GM11168 (cell line): ENCODE measurements around the gene XRCC6.
"Not testable (repeated sequence)": the region's sequence is repeated elsewhere in the genome, so short reads cannot be mapped to it uniquely, and the experiment has no call there.

Experiments
- in situ Hi-C: fragments of 300-500 bp; cut with MboI; formaldehyde crosslinking; loops from one replicate; pipeline ENCODE4 v1.12.0; 2022; ENCODE audit warnings: low sequenced_read_pairs; ENCODE audit not compliant: unreplicated experiment

XRCC6 gene

DNA sequence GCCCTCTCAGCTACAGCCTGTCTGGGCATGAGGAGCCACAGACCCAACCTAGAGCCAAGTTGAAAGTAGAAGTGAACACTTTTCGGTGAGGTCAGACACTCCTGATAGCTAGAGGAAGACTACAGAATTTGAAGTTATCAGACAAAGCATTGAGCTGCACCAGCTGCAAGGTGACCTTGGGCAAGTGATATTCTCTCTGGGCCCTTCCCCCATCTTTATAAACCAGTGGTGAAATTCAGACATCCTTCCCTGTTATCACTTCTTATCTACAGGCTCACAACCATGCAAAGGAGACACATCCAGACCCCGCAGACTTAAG, 23.5 kb upstream of the XRCC6 start:
- in situ Hi-C loops: no loop called here

DNA sequence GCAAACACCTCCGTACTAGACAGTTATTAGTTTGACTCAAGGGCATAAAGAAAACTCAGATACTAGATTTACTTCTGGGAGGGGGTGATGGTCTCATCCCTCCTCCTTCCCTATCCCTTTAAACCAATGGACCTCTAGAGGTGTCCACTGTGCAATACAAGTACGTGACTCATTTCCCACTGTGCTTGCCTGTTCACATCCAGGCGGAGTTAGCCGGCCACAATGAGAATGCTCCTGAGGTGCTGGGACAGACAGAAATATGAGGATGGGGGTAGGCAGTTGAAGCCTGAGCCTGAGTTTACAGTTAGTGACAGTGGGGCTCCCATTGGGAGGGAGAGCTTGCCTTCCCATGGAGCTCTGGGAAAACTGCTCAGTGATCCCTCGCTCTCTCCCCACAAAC, 23.0 kb upstream of the XRCC6 start:
- in situ Hi-C loops: no loop called here

DNA sequence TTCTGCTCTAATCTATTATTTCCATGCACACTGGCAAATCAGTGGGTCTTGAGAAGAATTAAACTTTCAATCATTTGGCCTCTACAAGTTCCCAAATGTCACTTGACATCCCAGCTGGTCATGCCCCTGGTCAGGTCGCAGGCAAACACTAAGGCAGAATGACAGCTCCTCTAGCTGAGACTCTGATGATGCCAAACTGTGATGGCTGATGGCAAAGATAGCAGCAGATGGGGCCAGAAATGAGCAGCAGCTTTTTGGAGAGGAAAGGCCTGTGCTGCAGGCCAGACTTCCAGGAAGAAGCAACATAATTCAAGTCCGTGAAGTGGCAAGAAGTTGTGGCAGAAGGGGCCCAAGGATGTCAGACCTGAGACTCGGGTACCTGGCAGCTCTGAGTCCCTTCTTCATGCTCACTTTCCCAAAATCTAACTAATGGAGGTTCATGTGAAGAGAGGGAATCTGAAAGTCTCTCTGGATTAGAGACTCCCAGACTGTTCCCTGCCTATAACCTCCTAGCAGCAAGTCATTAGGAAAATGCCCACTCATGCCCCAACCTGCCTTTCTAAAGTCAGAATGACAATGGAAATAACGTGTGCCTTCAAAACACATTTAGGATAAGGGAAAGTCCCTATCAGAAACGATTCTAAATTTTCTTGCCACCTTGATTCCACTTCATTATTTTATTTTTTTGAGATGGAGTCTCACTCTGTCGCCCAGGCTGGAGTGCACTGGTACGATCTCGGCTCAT, 22.0 kb upstream of the XRCC6 start:
- in situ Hi-C loops: no loop called here

DNA sequence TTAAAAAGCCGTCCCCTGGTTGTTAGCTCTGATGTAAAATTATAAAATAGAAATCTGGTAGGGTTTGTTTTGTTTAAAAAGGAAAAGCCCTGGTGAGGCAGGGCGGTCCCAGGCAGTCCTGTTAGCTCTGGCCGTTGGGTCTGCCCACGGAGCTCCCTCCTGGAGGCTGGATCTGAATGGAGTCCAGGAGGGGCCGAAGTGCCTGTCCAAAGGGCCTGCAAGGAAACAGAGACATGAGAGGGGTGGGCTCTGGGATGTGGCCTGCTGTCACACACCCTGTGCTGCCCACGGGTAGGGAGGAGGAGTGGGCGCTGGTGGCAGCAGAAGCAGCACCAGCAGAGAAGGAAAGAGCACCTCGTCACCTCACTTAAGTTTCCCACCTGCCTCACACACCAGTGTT, 20.1 kb upstream of the XRCC6 start:
- in situ Hi-C loops: no loop called here

DNA sequence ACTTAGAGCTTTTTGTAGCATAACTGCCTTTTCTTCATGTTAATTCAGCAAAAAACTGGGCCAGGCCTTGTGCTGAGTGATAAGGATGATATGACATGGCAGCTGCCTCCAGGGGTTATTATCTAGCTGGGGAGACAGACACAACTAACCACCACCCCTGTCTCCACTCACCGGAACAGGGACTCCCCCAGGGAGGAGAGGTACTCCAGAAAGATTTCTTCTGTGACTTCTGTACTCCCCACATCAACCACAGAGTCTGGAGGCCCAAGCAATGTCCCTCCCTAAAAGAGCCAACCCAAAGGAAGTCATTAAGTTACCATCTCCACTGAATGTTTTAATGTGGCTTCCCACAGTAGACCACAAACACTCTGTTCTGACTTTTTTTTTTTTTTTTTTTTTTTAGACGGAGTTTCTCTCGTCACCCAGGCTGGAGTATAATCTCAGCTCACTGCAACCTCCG, 17.2 kb upstream of the XRCC6 start:
- in situ Hi-C loops: no loop called here

DNA sequence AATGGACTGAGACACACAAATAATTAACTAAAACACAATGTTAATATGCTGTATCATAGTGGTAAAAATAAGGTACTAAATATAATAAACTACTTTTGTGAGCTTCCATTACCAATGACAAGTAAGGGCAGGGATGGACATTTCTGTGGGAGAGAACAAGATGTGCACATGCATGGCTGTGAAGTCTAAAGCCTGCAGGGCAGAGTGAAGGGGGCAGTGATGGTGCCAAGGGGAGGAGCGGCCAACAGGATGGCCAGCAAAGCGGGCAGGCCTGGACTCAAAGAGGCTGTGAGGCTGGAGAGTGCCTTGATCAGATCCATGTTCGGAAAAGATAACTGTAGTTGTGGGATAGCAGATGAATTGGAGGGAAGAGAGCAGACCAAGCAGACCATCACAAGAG, 12.7 kb upstream of the XRCC6 start:
- in situ Hi-C loops: no loop called here

DNA sequence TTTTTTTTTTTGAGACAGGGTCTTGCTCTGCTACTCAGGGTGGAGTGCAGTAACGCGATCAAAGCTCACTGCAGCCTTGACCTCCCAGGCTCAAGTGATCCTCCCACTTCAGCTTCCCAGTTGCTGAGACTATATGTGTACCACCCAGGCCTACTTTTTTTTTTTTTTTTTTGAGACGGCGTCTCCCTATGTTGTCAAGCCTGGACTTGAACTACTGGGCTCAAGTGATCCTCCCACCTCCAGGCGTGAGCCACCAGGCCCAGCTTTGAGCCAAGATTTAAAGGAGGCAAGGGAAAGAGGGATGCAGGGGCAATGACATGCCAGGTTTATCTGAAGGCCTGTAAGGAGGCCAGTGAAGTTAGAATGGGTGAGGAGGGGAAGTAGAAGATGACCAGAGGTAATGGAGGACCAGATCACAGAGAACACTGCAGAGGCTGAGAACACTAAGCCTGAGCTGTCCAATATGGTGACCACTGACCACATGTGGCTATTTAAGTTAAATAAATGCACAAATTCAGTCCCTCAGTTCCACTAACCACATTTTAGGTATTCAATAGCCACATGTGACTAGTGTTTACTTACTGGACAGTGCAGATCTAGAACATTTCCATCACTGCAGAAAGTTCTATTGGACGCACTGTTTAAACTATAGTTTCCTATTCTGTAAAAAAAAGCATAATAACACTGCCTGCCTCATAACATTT, 8.3 kb upstream of the XRCC6 start:
- in situ Hi-C loops: no loop called here

DNA sequence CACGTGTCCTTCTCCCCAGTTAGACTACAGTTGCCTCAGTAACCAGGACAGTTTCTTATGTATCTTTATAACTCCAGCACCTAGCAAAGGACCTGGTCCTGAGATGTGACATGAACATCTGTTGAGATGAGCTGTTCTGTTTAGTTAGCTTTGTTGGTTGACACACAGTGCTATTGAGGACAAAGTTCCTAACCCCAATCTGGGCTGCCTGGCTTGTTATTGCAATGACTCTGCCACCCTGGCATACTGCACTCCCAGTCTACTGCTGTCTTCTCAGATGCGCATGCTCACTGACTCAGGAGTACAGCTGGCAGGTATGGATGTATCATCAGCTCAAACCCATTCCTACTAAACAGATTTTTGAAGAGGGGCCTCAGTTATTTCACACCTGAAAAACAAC, 7.6 kb upstream of the XRCC6 start:
- in situ Hi-C loops: no loop called here

DNA sequence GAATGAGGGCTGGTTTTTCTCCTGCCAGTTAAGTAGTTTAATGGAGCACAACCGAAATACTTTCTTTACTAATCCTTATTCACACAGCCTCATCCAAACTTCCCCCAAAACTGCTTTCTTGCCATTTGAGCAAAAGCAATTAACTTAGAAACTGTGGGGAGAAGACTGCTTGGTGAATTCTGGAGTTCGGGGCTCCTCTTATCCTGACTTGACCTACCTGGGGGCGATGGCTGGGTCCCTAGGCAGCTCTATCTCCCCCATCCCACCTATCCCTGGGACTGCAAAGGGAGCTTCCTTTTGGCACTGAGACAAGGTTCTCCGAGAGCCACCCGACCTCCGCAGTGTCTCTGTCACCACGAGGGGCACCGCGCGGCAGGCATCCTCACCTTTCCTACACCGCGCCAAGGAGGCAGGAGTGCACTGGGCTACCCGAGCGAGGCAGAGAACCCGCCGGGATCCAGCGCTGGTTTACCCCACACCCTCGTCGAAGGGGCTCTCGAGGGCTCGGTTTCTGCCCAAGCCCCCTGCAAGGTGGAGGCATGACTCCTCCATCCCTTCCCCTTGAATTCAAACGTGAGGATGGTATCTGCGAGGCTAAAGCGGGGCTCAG, 1.0 kb upstream of the XRCC6 start:
- in situ Hi-C loops: no loop called here

DNA sequence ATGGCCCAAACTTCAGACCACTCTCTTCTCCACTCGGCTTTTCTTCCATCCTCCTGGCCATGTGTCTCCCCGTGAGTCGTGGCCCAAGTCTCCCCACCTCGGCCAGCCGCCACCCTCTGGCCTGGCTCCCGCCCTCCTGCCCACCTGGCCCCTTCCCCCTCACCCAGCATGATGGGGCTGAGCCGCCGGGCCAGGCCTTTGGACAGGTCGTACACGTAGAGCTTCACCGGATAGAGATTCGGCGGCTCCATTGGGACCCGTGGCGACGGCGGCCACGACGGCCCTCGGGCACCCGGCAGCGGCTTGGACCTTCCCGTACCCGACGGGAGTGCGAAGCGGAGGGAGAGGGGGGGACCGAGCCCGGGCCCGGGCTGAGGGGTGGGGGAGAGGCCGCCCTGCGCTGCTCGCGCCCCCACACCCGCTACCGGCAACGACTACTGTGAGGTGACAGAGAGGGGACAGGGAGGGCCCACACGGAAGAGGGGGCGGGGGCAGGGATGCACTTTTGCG, 451 bp upstream of the XRCC6 start, which contains the start of gene DESI1:
Gene DESI1, minus strand, starts transcription at position 455 of the 510 bp plus-strand sequence. Its CDS starts 204 bp downstream, at position 251.
- in situ Hi-C loops: no loop called here

DNA sequence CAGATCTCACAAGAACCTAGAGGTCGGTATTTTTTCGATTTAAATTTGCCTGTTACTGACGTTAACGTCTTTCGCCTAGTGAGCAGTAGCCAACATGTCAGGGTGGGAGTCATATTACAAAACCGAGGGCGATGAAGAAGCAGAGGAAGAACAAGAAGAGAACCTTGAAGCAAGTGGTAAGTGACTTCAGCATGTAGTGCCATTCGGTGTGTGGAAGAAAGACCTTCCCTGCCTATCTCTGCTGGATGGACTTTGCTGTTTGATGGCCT, 750 bp downstream of the XRCC6 start:
- in situ Hi-C loops: no loop called here

DNA sequence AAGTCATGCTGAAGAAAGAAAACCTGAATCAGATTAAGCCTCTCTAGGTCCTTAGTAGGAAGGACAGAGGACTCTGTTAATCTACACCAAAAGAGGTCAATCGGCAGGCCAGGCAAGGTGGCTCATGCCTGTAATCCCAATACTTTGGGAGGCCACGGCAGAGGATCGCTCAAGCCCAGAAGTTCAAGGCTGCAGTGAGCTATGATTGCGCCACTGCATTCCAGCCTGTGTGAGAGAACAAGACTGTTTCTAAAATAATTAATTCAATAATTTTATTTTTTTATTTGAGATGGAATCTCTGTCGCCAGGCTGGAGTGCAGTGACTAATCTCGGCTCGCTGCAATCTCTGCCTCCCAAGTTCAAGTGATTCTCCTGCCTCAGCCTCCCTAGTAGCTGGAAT, 4.5 kb downstream of the XRCC6 start:
- in situ Hi-C loops: no loop called here

DNA sequence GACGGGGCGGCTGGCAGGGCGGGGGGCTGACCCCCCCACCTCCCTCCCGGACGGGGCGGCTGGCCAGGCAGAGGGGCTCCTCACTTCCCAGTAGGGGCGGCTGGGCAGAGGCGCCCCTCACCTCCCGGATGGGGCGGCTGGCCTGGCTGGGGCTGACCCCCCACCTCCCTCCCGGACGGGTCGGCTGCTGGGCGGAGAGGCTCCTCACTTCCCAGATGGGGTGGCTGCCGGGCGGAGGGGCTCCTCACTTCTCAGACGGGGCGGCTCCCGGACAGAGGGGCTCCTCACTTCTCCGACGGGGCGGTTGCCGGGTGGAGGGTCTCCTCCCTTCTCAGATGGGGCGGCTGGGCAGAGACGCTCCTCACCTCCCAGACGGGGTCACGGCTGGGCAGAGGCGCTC, 10.0 kb downstream of the XRCC6 start:
- in situ Hi-C loops: not testable (repeated sequence)

DNA sequence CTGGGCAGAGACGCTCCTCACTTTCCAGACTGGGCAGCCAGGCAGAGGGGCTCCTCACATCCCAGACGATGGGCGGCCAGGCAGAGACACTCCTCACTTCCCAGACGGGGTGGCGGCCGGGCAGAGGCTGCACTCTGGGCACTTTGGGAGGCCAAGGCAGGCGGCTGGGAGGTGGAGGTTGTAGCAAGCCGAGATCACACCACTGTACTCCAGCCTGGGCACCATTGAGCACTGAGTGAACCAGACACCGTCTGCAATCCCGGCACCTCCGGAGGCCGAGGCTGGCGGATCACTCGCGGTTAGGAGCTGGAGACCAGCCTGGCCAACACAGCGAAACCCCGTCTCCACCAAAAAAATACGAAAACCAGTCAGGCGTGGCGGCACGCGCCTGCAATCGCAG, 10.5 kb downstream of the XRCC6 start:
- in situ Hi-C loops: not testable (repeated sequence)

DNA sequence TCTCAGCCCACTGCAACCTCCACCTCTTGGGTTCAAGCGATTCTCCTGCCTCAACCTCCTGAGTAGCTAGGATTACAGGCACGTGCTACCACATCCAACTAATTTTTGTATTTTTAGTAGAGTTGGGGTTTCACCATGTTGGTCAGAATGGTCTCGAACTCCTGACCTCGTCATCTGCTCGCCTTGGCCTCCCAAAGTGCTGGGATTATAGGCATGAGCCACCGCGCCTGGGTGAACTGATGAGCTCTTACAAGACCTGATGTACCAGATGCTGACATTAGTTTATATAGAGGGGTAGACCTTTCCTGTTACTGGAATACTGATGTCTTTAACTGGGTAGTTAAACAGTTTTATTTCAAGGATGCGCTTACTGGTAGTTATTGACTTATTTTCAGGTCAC, 13.5 kb downstream of the XRCC6 start:
- in situ Hi-C loops: not testable (repeated sequence)

DNA sequence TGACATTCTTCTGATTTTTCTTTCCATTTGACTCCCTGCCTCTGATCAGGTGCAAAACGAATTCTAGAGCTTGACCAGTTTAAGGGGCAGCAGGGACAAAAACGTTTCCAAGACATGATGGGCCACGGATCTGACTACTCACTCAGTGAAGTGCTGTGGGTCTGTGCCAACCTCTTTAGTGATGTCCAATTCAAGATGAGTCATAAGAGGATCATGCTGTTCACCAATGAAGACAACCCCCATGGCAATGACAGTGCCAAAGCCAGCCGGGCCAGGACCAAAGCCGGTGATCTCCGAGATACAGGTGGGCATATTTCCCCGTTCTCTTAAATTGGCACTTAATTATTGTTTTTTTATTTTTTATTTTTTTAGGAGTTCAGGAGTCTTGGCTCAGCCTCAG, 15.4 kb downstream of the XRCC6 start:
- in situ Hi-C loops: no loop called here

DNA sequence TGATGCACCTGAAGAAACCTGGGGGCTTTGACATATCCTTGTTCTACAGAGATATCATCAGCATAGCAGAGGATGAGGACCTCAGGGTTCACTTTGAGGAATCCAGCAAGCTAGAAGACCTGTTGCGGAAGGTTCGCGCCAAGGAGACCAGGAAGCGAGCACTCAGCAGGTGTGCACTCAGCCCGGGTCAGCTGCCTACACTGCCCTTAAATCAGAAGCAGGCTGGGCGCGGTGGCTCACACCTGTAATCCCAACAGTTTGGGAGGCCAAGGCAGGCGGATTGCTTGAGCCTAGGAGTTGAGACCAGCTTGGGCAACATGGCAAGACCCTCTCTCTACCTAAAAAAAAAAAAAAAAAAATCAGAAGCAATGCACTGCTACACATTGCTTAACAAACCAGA, 16.5 kb downstream of the XRCC6 start:
- in situ Hi-C loops: not testable (repeated sequence)

DNA sequence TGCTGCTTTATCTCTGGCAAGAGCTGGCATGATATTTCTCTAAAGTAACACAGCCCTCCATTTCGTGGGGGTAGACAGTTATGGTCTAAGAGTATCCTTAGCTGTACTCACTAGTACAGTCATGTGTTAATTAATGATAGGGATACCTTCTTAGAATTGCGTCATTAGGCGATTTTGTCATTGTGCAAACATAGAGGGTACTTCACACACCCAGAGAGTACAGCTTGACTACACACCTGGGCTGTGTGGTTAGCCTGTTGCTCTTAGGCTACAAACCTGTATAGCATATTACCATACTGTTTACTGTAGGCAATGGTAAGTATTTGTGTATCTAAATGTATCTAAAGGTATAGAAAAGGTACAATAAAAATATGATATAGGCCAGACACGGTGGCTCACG, 17.0 kb downstream of the XRCC6 start:
- in situ Hi-C loops: no loop called here

DNA sequence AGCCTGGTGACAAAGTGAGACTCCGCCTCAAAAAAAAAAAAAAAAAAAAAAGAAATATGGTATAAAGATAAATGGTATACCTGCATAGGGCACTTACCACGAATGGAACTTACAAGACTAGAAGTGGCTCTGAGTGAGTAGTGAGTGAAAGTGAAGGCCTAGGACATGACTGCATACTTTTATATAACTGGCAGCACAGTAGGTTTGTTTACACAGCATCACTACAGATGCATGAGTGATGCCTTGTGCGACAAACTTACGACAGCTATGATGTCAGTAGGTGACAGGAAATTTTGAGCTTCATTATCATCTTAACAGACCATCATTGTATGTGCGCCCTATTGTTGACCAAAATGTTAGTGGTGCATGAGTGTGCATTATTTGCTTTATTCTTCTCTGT, 17.7 kb downstream of the XRCC6 start:
- in situ Hi-C loops: no loop called here

DNA sequence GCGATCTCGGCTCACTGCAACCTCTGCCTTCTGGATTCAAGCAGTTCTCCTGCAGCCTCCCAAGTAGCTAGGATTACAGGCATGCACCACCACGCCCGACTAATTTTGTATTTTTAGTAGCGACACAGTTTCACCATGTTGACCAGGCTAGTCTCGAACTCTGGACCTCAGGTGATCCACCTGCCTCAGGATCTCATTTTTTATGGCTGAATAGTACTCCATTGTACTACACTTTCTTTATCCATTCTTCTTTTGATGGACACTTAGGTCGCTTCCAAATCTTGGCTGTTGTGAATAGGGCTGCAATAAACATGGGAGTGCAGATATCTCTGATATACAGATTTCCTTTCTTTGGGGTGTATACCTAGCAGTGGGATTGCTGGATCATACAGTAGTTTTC, 20.8 kb downstream of the XRCC6 start:
- in situ Hi-C loops: no loop called here

DNA sequence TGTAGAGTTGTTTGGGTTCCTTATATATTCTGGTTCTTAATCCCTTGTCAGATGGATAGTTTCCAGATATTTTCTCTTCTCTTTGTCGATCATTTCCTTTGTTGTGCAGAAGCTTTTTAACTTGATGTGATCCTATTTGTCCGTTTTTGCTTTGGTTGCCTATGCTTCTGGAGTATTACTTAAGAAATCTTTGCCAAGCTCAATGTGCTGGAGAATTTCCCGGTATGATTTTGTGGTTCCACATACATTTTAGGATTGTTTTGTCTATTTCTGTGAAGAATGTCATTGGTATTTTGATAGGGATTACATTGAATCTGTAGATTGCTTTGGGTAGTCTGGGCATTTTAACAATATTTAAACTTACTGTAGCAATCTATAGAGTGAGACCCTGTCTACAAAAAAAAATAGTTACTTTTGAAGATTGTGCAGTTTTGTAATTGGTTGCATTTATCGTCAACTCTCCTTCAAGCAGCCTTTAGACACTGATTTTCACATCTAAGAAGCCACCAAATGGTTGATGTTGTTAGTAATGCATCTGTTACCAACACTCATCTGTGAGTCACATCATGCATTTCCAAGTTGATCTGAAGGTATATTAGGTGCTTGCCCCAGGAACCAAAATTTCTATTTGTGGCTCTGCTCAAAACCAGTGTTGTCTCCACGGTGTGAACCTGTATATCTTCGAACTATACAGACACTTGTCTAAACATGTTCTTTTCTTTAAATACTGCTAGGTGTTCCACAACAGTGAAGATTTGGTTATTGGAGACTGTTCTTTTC, 21.4 kb downstream of the XRCC6 start:
- in situ Hi-C loops: no loop called here
